GM19043 (cell line): ENCODE results near the gene DHX35.

Experiments used
- ATAC-seq: cut with Tn5 transposase; IDR thresholded peaks from one replicate; pipeline ENCODE4 v1.9.1; 2021; ENCODE audit warnings: low read depth; ENCODE audit not compliant: unreplicated experiment

Gene DHX35

DNA sequence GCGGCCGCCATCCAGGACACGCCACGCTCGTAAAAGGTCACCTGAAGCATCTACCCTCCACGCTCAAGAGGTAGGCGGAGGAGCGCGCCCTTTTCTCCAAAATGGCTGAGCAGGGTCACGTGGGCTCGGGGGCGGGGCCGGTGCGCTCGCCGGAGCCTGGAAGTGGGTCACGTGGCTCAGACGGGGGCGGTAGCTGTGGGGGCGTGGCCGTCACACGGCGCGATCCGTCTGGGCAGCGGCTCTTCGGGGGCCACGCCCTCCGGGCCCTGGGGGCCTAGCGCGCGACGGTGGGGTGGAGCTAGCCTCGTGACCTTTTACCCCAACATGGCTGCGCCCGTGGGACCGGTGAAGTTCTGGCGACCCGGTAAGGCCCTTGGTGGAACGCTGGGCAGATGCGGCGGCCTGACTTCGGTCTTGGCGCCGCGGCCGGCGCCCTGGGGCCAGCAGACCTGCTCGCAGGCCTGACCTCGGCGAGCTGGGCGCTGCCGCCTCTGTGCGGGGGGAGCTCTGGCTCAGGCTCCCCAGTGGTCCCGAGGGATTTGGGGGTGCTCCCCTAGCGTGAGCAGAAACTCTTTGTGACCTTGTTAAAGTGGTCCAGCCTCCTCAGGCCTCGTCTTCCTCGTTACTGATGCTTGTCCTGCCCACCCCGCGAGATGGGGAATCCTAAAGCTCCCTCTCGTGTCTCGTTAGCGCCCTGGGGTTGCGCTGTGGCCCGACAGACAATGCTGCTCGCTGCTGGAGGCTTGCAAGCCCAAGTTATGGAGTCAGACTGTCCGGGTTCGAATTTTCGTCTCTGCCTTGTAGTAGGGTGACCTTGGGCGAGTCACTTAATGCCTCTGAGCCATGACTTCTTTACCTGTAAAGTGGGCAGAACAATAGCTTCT, at the start of gene DHX35:
Gene DHX35, plus strand, starts transcription at position 301 of the 884 bp plus-strand sequence. Its CDS starts 24 bp downstream, at position 325.
- ATAC-seq, result peak; percentile 96

- ATAC-seq, result no peak
These were observed 46.8 kb upstream of the DHX35 start for GRCh38 chr20:38915355-38915754.

- ATAC-seq, result no peak
These were observed 44.5 kb upstream of the DHX35 start for GRCh38 chr20:38917657-38918056.

- no peak for ATAC-seq
These were observed 44.0 kb upstream of the DHX35 start for GRCh38 chr20:38918172-38918571.

- no peak for ATAC-seq
These were observed 42.5 kb upstream of the DHX35 start for GRCh38 chr20:38919683-38920082.

GRCh38 chr20:38920411-38920810, 41.7 kb upstream of the DHX35 start:
- ATAC-seq, result no peak

GRCh38 chr20:38920851-38921250, 41.3 kb upstream of the DHX35 start:
- no peak for ATAC-seq

GRCh38 chr20:38924718-38925117, 37.4 kb upstream of the DHX35 start:
- no peak for ATAC-seq

DNA sequence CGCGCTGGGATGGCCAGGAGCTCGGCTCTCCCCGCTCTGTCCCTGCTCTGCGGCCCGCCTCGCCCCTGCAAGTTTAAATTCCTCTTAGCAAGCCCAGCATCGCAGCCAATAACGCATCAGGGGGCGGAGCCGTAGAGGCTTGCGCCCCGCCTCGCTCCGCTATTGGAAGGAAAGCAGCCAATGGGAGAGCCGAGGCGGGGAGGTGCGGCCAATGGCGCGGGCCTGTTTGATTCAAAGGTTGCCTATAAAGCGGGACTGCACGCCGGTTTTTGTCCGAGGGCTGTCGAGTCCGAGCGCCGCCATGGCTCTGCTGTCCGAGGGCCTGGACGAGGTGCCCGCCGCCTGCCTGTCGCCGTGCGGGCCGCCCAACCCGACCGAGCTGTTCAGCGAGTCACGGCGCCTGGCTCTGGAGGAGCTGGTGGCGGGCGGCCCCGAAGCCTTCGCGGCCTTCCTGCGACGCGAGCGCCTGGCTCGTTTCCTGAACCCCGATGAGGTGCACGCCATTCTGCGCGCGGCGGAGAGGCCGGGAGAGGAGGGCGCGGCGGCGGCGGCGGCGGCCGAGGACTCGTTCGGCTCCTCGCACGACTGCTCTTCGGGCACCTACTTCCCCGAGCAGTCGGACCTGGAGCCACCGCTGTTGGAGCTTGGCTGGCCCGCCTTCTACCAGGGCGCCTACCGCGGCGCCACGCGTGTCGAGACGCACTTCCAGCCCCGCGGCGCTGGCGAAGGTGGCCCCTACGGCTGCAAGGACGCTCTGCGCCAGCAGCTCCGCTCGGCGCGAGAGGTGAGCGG, 35.8 kb upstream of the DHX35 start, which contains the start of gene FAM83D:
Gene FAM83D, plus strand, starts transcription at position 276 of the 792 bp plus-strand sequence. Its CDS starts 26 bp downstream, at position 302.
- peak; percentile 91 for ATAC-seq

DNA sequence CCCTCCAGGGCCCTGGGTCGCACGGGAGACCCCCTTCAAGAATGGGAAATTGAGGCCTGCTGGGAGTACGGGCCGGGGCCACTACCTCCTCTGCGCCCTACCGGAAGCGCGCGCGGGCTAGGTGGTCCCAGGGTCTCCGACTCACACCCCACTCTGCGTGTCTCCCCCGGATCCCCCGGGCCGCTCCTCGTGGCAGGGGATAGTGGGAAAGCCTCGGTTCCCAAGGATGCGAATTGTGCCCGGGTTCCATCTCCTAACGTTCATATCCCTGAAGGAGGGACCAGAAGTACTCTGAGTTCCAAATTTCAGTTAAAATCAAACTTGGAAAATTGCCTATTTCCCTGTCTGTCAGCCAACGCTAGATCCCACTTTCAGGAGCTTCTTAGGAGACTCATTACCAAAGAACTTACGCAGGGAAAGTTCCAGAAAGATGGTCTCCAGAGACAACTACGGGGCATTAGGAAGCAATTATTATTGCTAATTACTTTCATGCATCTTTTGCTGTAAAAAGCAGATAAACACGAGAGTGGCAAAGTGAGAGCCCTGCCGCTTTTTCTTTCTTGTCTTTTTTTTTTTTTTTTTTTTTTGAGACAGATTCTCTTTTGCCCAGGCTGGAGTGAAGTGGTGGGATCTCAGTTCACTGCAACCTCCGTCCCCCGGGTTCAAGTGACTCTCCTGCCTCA, 35.1 kb upstream of the DHX35 start:
- ATAC-seq, result no peak

DNA sequence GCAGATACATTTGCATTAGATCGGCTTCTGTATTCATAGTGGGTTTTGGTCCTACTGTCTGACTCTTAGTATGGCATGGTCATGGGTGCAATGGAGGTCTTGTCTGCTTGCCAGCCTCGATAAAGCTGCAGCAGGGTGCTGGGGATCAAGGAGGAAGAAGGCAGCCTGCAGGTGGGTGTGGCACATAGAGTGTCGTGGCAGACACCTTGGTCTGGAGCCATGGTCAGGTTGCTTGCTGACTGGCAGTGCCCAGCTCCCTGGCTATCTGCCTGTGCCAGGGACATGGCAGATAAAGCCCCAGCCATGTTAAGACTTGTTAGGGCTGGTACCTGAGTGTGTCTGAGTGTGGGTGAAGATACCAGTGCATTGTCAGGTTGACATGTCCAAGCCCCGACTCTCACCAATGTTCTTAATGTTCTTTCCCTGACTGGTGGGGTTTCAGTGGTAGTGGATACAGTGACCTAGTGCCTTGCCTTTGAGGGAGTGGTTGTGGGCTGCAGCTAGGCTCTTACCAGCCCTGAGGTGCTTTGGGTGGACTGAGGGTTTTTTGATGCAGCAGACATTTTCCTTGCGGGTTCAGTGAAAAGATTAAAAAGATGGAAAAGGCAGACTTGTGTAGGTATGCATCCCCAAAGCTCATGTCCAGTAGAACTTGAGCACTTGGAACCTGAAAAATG, 34.1 kb upstream of the DHX35 start:
- ATAC-seq, result no peak

DNA sequence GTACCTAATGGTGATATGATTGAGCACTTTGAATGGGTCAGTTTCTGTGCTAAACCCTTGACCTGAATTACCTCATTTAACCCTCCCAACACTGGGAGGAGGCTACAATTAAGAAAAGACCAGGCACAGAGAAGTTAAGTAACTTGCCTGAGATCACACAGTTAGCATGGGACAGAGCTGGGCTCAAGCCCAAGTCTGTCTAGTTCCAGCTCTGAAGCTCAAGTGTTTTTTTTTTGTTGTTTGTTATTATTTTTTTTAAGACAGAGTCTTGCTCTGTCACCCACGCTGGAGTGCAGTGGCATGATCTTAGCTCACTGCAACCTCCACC, 31.9 kb upstream of the DHX35 start:
- no peak for ATAC-seq

DNA sequence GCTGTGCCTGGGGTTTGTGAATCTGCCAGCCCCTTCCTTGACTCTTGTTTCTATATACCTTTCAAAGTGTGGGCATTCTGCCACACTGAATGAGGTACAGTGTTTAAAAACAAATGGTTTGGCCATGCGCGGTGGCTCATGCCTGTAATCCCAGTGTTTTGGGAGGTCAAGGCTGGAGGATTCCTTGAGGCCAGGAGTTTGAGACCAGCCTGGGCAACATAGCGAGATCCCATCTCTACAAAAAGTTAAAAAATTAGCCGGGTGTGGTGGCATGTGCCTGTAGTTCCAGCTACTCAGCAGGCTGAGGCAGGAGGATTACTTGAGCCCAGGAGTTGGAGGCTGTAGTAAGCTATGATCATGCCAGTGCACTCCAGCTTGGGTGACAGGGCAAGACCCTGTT, 30.2 kb upstream of the DHX35 start:
- no peak for ATAC-seq

GRCh38 chr20:38932457-38933120, 29.6 kb upstream of the DHX35 start:
- ATAC-seq, result no peak

DNA sequence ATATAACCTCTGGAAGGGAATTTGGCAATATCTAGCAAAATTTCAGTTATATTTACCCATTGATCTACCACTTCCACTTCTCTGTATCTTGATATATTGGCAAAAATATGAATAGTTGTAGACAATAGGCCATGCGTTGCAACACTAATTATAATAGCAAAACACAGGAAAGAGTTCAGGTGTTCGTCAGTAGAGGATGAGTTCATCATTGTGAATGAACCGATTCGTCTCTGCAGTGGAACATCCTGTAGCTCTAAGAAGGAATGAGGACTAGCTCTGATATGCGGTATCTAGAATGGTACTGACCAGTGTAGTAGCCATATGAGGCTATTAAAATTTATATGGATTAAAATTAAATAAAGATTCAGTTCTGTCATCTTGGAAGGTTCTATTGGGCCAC, 27.6 kb upstream of the DHX35 start:
- no peak for ATAC-seq

GRCh38 chr20:38935285-38935684, 26.9 kb upstream of the DHX35 start:
- no peak for ATAC-seq

DNA sequence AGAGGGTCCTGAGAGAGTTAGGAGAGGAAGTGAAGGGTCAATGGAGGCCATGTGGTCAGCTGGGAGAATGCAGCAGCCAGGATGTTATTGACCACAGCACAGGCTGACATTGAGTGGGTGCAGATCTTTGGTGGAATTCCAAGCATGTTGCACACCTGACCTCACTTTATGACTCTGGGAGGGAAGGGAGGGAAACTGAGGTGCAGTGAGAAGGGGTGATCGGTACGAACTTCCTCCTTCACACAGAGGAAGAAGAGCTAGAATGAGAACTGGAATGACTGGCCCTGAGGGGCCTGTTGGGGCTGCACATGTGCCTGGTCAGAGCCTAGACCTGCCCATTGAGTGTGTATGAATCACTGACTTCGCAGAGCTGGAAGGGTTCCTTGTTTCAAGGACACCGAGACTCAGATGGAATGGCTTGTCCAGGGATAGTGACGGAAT, 26.2 kb upstream of the DHX35 start:
- ATAC-seq, result no peak

DNA sequence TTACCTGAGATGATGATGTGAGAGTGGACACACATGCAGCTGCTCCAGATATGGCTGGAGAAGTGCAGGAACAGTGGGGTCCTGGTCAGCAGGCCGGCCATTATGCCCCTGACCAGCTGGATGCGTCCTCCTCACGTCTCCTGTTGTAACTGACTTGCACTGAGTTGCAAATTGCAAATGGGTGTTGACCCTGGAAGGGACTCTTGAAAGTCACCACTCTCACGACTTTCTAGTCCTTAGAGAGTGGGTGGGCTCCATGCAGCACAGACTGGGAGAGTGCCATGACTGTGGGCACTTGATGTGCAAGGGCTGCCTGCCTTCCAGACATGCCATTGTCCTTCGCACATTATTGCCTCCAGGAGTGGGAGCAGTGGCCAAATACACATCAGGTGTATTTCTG, 25.1 kb upstream of the DHX35 start:
- ATAC-seq, result no peak

DNA sequence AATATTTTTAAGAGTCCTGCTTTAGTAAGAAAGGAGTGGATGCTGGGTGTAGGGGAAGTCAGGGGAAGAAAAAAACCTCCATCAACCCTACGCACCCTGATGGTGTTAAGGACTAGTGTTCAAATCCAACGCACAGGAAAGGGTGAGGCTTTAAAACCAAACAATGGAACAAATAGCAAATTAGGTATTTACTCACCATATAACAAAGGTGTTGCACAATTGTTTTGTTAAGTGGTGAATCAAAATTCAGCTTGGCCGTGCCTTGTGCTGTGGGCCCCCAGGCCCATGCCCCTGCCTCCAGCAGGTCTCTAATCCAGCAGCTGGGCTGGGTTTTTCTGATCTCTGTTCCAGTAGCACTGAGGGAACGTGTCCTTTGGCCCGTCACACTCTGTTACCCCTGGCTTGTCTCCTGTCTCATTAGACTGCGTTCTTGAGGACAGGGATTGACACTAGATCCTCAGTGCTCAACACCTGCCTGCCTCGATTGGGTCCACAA, 24.1 kb upstream of the DHX35 start:
- no peak for ATAC-seq

DNA sequence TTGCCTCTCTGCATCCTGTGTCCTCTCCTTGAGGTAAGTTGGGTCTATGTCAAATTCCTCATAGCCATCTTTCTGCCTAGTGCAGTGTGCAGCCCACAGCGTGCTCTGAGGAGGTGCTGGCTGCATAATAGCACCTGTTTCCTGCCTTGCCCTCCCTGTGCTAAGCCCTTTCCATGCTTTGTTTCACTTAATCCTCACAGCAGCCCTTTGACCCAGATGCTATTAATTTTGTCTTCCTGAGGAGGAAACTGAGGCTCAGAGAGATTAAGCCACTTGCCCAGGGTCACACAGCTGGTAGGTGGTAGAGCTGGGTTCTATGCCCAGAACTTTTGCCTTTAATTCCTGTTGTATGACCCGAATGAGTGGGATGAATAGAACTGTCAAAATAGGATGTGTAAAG, 22.5 kb upstream of the DHX35 start:
- ATAC-seq, result no peak
